Neural cell (in vitro differentiated cells): ENCODE measurements around the gene ZNF385C. TPM values are rescaled to one million over a fixed set of nuclear protein-coding genes. Genes with fewer than 3 reads are reported as not detected.
A peak's percentile ranks its signal among the peaks of the same experiment; 100 is the strongest.

Experiments
- H2AFZ ChIP-seq: fragments of 200-600, 300-800 bp; sonication (generic), shearing (Covaris generic); 2 replicates; pipeline ENCODE4 v1.6.0; 2014; ENCODE audit warnings: low read depth, mild to moderate bottlenecking, antibody characterized with exemption, low read length, moderate library complexity
- H3F3A ChIP-seq: fragments of 200-600 bp; shearing (Covaris generic); 2 replicates; pipeline ENCODE4 v1.6.1; 2016; ENCODE audit warnings: mild to moderate bottlenecking, moderate library complexity, mixed read lengths, antibody characterized with exemption, low read length; ENCODE audit not compliant: insufficient read depth, poor library complexity, severe bottlenecking
- H3K27ac ChIP-seq: fragments of 200-600, 300-800 bp; sonication (generic), shearing (Covaris generic); 2 replicates; pipeline ENCODE4 v1.5.1; 2014; ENCODE audit warnings: mild to moderate bottlenecking, low read length, moderate library complexity
- H3K27me3 ChIP-seq: fragments of 300-800, 200-600 bp; sonication (generic), shearing (Covaris generic); 2 replicates; pipeline ENCODE4 v1.6.0; 2014; ENCODE audit warnings: mild to moderate bottlenecking, low read depth, low read length, moderate library complexity; ENCODE audit not compliant: insufficient read depth
- H3K36me3 ChIP-seq: fragments of 300-800, 200-600 bp; sonication (generic), shearing (Covaris generic); 2 replicates; pipeline ENCODE4 v1.5.1; 2014; ENCODE audit warnings: mild to moderate bottlenecking, antibody characterized with exemption, low read length, moderate library complexity; ENCODE audit not compliant: insufficient read depth
- H3K4me2 ChIP-seq: fragments of 300-800, 200-600 bp; sonication (generic), shearing (Covaris generic); 2 replicates; pipeline ENCODE4 v1.6.0; 2014; ENCODE audit warnings: mild to moderate bottlenecking, low read length
- H3K4me3 ChIP-seq: fragments of 300-800, 200-600 bp; sonication (generic), shearing (Covaris generic); 2 replicates; pipeline ENCODE4 v1.5.1; 2014; ENCODE audit warnings: mild to moderate bottlenecking, low read length, moderate library complexity
- H3K79me2 ChIP-seq: fragments of 200-600 bp; shearing (Covaris generic); replicated peaks from 2 replicates; pipeline ENCODE4 v1.6.0; 2014; ENCODE audit warnings: mild to moderate bottlenecking, low read length, moderate library complexity; ENCODE audit not compliant: insufficient read depth
- H3K9ac ChIP-seq: fragments of 300-800, 200-600 bp; sonication (generic), shearing (Covaris generic); 2 replicates; pipeline ENCODE4 v1.6.1; 2016; ENCODE audit warnings: mild to moderate bottlenecking, low read length, mixed read lengths
- H3K9me2 ChIP-seq: fragments of 200-600 bp; shearing (Covaris generic); 2 replicates; pipeline ENCODE4 v1.6.1; 2016; ENCODE audit warnings: mild to moderate bottlenecking, low read length, mixed read lengths; ENCODE audit not compliant: insufficient read depth
- H3K9me3 ChIP-seq: fragments of 200-600, 300-800 bp; sonication (generic), shearing (Covaris generic); 2 replicates; pipeline ENCODE4 v1.6.1; 2016; ENCODE audit warnings: mild to moderate bottlenecking, mixed run types, low read length, moderate library complexity, mixed read lengths
- H4K20me1 ChIP-seq: fragments of 200-600 bp; shearing (Covaris generic); 2 replicates; pipeline ENCODE4 v1.6.1; 2016; ENCODE audit warnings: mild to moderate bottlenecking, mixed run types; ENCODE audit not compliant: insufficient read depth
- CTCF ChIP-seq: fragments of 450-650 bp; IDR thresholded peaks from 2 replicates; pipeline ENCODE4 v1.5.1; 2014; ENCODE audit warnings: antibody characterized with exemption, mild to moderate bottlenecking, moderate library complexity; ENCODE audit not compliant: poor library complexity, severe bottlenecking
- EP300 ChIP-seq: fragments of 450-650 bp; conservative IDR thresholded peaks from 2 replicates; pipeline ENCODE4 v1.6.1; 2014; ENCODE audit warnings: antibody characterized with exemption, mild to moderate bottlenecking, moderate library complexity; ENCODE audit not compliant: poor library complexity, severe bottlenecking
- EZH2 ChIP-seq: fragments of 200-600, 300-800 bp; shearing (Covaris generic), sonication (generic); IDR thresholded peaks from 2 replicates; pipeline ENCODE4 v1.6.1; 2014; ENCODE audit warnings: antibody characterized with exemption, low read length, borderline replicate concordance, mild to moderate bottlenecking; ENCODE audit not compliant: insufficient read depth, poor library complexity, severe bottlenecking
- MXI1 ChIP-seq: fragments of 450-650 bp; conservative IDR thresholded peaks from 2 replicates; pipeline ENCODE4 v1.6.1; 2014; ENCODE audit warnings: antibody characterized with exemption, mild to moderate bottlenecking; ENCODE audit not compliant: poor library complexity, severe bottlenecking
- POLR2AphosphoS5 ChIP-seq: IDR thresholded peaks from 2 replicates; pipeline ENCODE4 v1.6.1; 2012
- RAD21 ChIP-seq: fragments of 450-650 bp; conservative IDR thresholded peaks from 2 replicates; pipeline ENCODE4 v1.6.1; 2014; ENCODE audit warnings: antibody characterized with exemption, mild to moderate bottlenecking, moderate library complexity
- REST ChIP-seq: IDR thresholded peaks from 2 replicates; pipeline ENCODE4 v1.6.1; 2012; ENCODE audit warnings: borderline replicate concordance
- SMC3 ChIP-seq: fragments of 450-650 bp; conservative IDR thresholded peaks from 2 replicates; pipeline ENCODE4 v1.6.1; 2014; ENCODE audit warnings: antibody characterized with exemption, mild to moderate bottlenecking, moderate library complexity; ENCODE audit not compliant: poor library complexity
- TAF1 ChIP-seq: IDR thresholded peaks from 2 replicates; pipeline ENCODE4 v1.6.1; 2012; ENCODE audit warnings: low read depth
- polyA plus RNA-seq: library from polyadenylated mRNA; depleted of rRNA; stranded (reverse); fragments of >200 nt; gene quantifications from 2 replicates; pipeline ENCODE4 v1.2.3, GENCODE V29; 2014

The ZNF385C gene
- polyA plus RNA-seq, 1 donor from 2014 or later, result 0.69 TPM

DNA sequence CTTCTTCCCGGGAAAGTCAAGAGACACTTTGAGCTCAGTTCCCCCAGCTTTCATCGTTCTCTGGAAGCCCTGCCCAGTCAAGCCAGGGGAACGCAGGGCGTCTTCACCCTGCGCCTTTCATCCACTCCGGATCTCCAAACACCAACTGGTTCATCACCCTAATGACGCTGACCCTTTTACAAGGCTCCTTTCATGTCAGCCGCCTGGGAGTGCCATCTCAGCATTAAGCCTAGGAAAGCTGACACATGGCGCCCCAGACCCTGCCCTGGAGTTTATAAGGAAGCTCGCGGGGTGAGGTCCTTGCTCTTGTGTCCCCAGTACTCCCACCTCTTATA, 80.4 kb downstream of the ZNF385C start:
- Histone ChIP-seq H3K9me2 (no peaks in the 10 kb centered on the region), H3F3A (no peaks in the 10 kb centered on the region), H3K4me3 (peak overlapping the region; percentile 82), H3K79me2 (peaks cover 60% of the 10 kb centered on the region), H3K27me3 (no peaks in the 10 kb centered on the region), H3K27ac (peak overlapping the region; percentile 98), H3K36me3 (no peaks in the 10 kb centered on the region), H3K4me2 (peak overlapping the region; percentile 78), H2AFZ (peak overlapping the region; percentile 82), H3K9me3 (no peaks in the 10 kb centered on the region), H4K20me1 (no peaks in the 10 kb centered on the region), H3K9ac (peak overlapping the region; percentile 98)
- TF ChIP-seq REST (peak; percentile 36), MXI1 (peak; percentile 45), EP300 (no peak), CTCF (no peak)

DNA sequence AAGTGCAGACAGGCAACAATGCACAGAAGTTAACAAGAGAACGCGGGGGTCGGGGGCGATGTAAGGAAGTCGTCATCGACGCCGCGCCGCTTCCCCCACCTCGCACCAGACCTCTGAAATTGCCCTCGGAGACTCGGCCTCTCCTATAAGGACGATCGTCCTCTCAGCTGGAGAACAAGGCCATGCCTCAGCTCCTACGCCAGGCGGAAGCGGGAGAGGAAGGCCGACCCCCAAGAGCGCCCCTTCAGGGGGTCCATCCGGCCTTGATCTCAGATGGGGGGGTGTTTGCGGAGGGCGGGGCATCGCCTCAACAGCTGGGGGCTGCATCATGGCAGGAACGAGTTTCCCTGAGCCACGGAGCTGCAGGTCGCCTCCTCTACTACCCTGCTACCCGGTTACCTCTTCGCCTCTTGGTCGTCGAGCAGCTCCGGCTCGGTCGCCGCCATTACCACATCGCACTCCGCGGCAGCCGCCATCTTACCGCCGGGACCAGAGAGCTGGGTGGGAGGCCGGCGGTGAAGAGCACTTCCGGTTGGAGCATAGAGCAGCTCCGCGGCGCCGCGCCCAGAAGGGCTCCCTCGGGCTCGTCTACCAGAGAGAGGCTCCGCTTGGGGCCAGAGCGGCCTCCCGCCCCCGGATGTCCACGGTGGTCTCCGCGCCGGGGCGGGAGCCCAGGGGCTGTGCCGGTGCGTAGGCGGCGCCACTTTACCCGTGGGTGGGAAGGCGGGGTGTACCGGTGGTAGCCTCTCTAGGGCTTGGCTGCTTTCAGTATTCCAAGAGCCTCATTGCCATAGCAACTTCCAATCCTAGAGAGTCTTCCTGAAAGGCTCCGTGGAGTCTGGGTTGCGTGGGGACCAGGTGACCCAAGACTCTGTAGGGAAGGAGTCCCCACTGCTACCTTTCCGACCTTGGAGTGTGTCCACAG, 81.1 kb downstream of the ZNF385C start, which contains the start of gene DNAJC7:
DNAJC7 (minus strand) TSS at position 499 of the 925 bp plus-strand sequence; CDS start at position 476, 23 bp downstream.
- Histone ChIP-seq H3K79me2 (peaks cover 66% of the 10 kb centered on the region), H3K4me2 (peak within 1 kb of the TSS; percentile 78), H3K27me3 (no peaks in the 10 kb centered on the region), H4K20me1 (no peaks in the 10 kb centered on the region), H3F3A (no peaks in the 10 kb centered on the region), H3K9me2 (no peaks in the 10 kb centered on the region), H3K27ac (peak within 1 kb of the TSS; percentile 98), H3K9me3 (no peaks in the 10 kb centered on the region), H2AFZ (peak within 1 kb of the TSS; percentile 82), H3K9ac (peak within 1 kb of the TSS; percentile 98), H3K4me3 (peak within 1 kb of the TSS; percentile 82), H3K36me3 (no peaks in the 10 kb centered on the region)
- TF ChIP-seq SMC3, result peak; percentile 8
- TF ChIP-seq EP300, result peak; percentile 35
- TF ChIP-seq POLR2AphosphoS5, result peak; percentile 94
- TF ChIP-seq REST, result peak; percentile 95
- peak; percentile 76 for TF ChIP-seq MXI1
- TF ChIP-seq EZH2, result no peak
- peak; percentile 40 for TF ChIP-seq CTCF
- TF ChIP-seq RAD21, result no peak
- TF ChIP-seq TAF1, result peak; percentile 98
